HCT116 (cell line): ENCODE results near the gene CHST8. TPM values are rescaled to one million over a fixed set of nuclear protein-coding genes. Genes with fewer than 3 reads are reported as not detected.

Source experiments
- ATAC-seq: fragments of 200-7000 bp; cut with Tn5 transposase; 2 replicates; pipeline ENCODE4 v1.9.1; 2020; ENCODE audit warnings: mild to moderate bottlenecking, moderate library complexity
- BruUV-seq: library from RNA; stranded (reverse); fragments of 400-500 nt; replicated peaks from 2 replicates; lab custom pipeline; 2021; lab: Mats Ljungman, UMichigan
- CTCF ChIA-PET: fragments of 300-600 bp; sonication (Branson Sonifier 250); formaldehyde crosslinking; loops from one replicate; lab custom pipeline; 2021; ENCODE audit warnings: antibody characterized with exemption; lab: Charles Lee
- POLR2A ChIA-PET: fragments of 300-600, 350-600 bp; sonication (Branson Sonifier 250); formaldehyde crosslinking; loops from one replicate; lab custom pipeline; 2021; ENCODE audit warnings: antibody characterized with exemption; lab: Charles Lee
- RAD21 ChIA-PET, 2 experiments: fragments of 300-600 bp; sonication (Branson Sonifier 250); formaldehyde crosslinking; loops; one replicate each; lab custom pipeline; 2023; ENCODE audit warnings: low total read pairs in 2 of 2; ENCODE audit not compliant: uncharacterized antibody in 2 of 2, unreplicated experiment in 2 of 2, low non-redundant PET in 1 of 2; lab: Charles Lee
- DNase-seq: peaks from one replicate; pipeline ENCODE4 v3.0.0-alpha.2; 2010; ENCODE audit warnings: low read depth, low spot score
- H2AFZ ChIP-seq: fragments of 200-600 bp; shearing (Covaris generic), sonication (generic); 2 replicates; pipeline ENCODE4 v1.6.1; 2017; ENCODE audit warnings: low read depth, mixed run types, mixed read lengths, antibody characterized with exemption, low read length; ENCODE audit not compliant: poor library complexity, severe bottlenecking
- H3K27ac ChIP-seq: 2 replicates; pipeline ENCODE4 v1.5.1; 2012; ENCODE audit warnings: low read depth, low read length
- H3K27me3 ChIP-seq: fragments of 200-600 bp; sonication (generic); 2 replicates; pipeline ENCODE4 v1.6.1; 2016; ENCODE audit warnings: mixed run types, low read length, mixed read lengths; ENCODE audit not compliant: insufficient read depth
- H3K36me3 ChIP-seq, 2 experiments: fragments of 200-500 bp in 1 of 2; fragments of 200-600 bp in 1 of 2; sonication (Bioruptor generic) in 1 of 2; sonication (generic) in 1 of 2; 2 replicates each; pipeline versions ENCODE4 v1.5.1 to v1.6.1; 2014 to 2016; ENCODE audit warnings: low read length in 2 of 2, inconsistent platforms in 1 of 2, mixed read lengths in 1 of 2, mixed run types in 1 of 2; ENCODE audit not compliant: insufficient read depth in 2 of 2, control insufficient read depth in 1 of 2
- H3K4me1 ChIP-seq, 2 experiments: fragments of 200-600 bp in 1 of 2; sonication (generic) in 1 of 2; 2 replicates each; pipeline versions ENCODE4 v1.5.1 to v1.6.1; 2012 to 2017; ENCODE audit warnings: low read length in 2 of 2, inconsistent platforms in 1 of 2, mild to moderate bottlenecking in 1 of 2, mixed read lengths in 1 of 2, mixed run types in 1 of 2, moderate library complexity in 1 of 2; ENCODE audit not compliant: insufficient read depth in 2 of 2, control insufficient read depth in 1 of 2
- H3K4me2 ChIP-seq: fragments of 200-600 bp; sonication (generic); 2 replicates; pipeline ENCODE4 v1.6.1; 2017; ENCODE audit warnings: mixed run types, low read length, mixed read lengths
- H3K4me3 ChIP-seq, 2 experiments: fragments of 200-600 bp in 1 of 2; sonication (generic) in 1 of 2; replicated peaks in 1 of 2; 2 replicates each; pipeline ENCODE4 v1.5.1; 2011 to 2016; ENCODE audit warnings: low read length in 2 of 2, control low read depth in 1 of 2, low read depth in 1 of 2, mild to moderate bottlenecking in 1 of 2, mixed read lengths in 1 of 2, mixed run types in 1 of 2
- H3K79me2 ChIP-seq: fragments of 200-600 bp; sonication (generic); 2 replicates; pipeline ENCODE4 v1.6.1; 2017; ENCODE audit warnings: mild to moderate bottlenecking, mixed run types, low read length, moderate library complexity, mixed read lengths; ENCODE audit not compliant: insufficient read depth
- H3K9ac ChIP-seq: fragments of 200-600 bp; sonication (generic); 2 replicates; pipeline ENCODE4 v1.6.1; 2016; ENCODE audit warnings: low read length, mixed read lengths
- H3K9me2 ChIP-seq: fragments of 200-600 bp; sonication (generic), shearing (Covaris generic); 2 replicates; pipeline ENCODE4 v1.6.1; 2017; ENCODE audit warnings: mixed run types, mild to moderate bottlenecking, moderate library complexity; ENCODE audit not compliant: insufficient read depth
- H3K9me3 ChIP-seq, 2 experiments: fragments of 200-500 bp in 1 of 2; fragments of 200-600 bp in 1 of 2; sonication (Bioruptor generic) in 1 of 2; sonication (generic) in 1 of 2; 2 replicates each; pipeline ENCODE4 v1.6.1; 2014 to 2017; ENCODE audit warnings: low read length in 2 of 2, mixed read lengths in 2 of 2, inconsistent platforms in 1 of 2, low read depth in 1 of 2, mild to moderate bottlenecking in 1 of 2, mixed run types in 1 of 2, moderate library complexity in 1 of 2; ENCODE audit not compliant: control insufficient read depth in 1 of 2, insufficient read depth in 1 of 2
- H4K20me1 ChIP-seq: fragments of 200-600 bp; sonication (generic), shearing (Covaris generic); 2 replicates; pipeline ENCODE4 v1.6.1; 2017; ENCODE audit warnings: mixed run types, mild to moderate bottlenecking, moderate library complexity; ENCODE audit not compliant: insufficient read depth
- CEBPB ChIP-seq: IDR thresholded peaks from 2 replicates; pipeline ENCODE4 v1.6.1; 2012; ENCODE audit warnings: low read depth
- EGR1 ChIP-seq: IDR thresholded peaks from 2 replicates; pipeline ENCODE4 v1.6.1; 2012; ENCODE audit warnings: low read depth
- MAX ChIP-seq: IDR thresholded peaks from 2 replicates; pipeline ENCODE4 v1.6.1; 2012
- POLR2A ChIP-seq: IDR thresholded peaks from 2 replicates; pipeline ENCODE4 v1.7.0; 2011; ENCODE audit warnings: borderline replicate concordance; ENCODE audit not compliant: insufficient read depth, insufficient read length; ENCODE audit errors: extremely low read depth
- REST ChIP-seq: IDR thresholded peaks from 2 replicates; pipeline ENCODE4 v1.6.1; 2012; ENCODE audit warnings: low read depth
- SRF ChIP-seq: IDR thresholded peaks from 2 replicates; pipeline ENCODE4 v1.6.1; 2012; ENCODE audit warnings: low read depth
- YY1 ChIP-seq: IDR thresholded peaks from 2 replicates; pipeline ENCODE4 v1.6.1; 2011; ENCODE audit warnings: low read length, low read depth, moderate library complexity, mild to moderate bottlenecking; ENCODE audit not compliant: insufficient replicate concordance; ENCODE audit errors: extremely low read depth
- ZBTB33 ChIP-seq: IDR thresholded peaks from 2 replicates; pipeline ENCODE4 v1.6.1; 2011; ENCODE audit warnings: mild to moderate bottlenecking, low read length, moderate library complexity; ENCODE audit not compliant: insufficient replicate concordance; ENCODE audit errors: extremely low read depth
- intact Hi-C: fragments of 100-400 bp; cut with micrococcal nuclease; formaldehyde crosslinking; loops from 2 replicates; pipeline ENCODE4 v1.10.0; 2022
- total RNA-seq: library from RNA; stranded (reverse); gene quantifications from one replicate; pipeline ENCODE4 v1.2.1, GENCODE V29; 2021; ENCODE audit not compliant: unreplicated experiment

CHST8 gene
- total RNA-seq, 1 experiment from 2014 or later = not detected

GRCh38 chr19:33679696-33680095 is 57.9 kb downstream of the CHST8 start:
- H3K79me2 ChIP-seq = no peaks in the 10 kb centered on the region
- CTCF ChIA-PET = no interaction called here
- H3K27me3 ChIP-seq = peaks cover 30% of the 10 kb centered on the region
- no peaks in the 10 kb centered on the region for H4K20me1 ChIP-seq
- no peak for ATAC-seq
- RAD21 ChIA-PET = no interaction called here
- DNase-seq = no peak
- H3K27ac ChIP-seq = no peak overlapping the region
- no peaks in the 10 kb centered on the region for H3K9me2 ChIP-seq
- H3K4me2 ChIP-seq = no peak overlapping the region
- H3K36me3 ChIP-seq = no peaks in the 10 kb centered on the region
- no TSS peak for BruUV-seq
- intact Hi-C loops = no loop called here
- no peak for TF ChIP-seq YY1
- TF ChIP-seq CEBPB = no peak
- no peak for TF ChIP-seq REST
- TF ChIP-seq SRF = no peak
- no peak for TF ChIP-seq MAX
- no peak for TF ChIP-seq ZBTB33
- no peak for TF ChIP-seq POLR2A
- no peak for TF ChIP-seq EGR1
- H3K4me3 ChIP-seq = no peak overlapping the region
- POLR2A ChIA-PET = no interaction called here
- H3K4me1 ChIP-seq = no peaks in the 10 kb centered on the region
- H3K9me3 ChIP-seq = no peaks in the 10 kb centered on the region
- no peak overlapping the region for H3K9ac ChIP-seq
- no peak overlapping the region for H2AFZ ChIP-seq
